A673 (cell line): ENCODE measurements around the gene SLC26A8. TPM values are rescaled to one million over a fixed set of nuclear protein-coding genes. Genes with fewer than 3 reads are reported as not detected.
"Not testable (repeated sequence)": the region's sequence is repeated elsewhere in the genome, so short reads cannot be mapped to it uniquely, and the experiment has no call there.

Source experiments
- BruUV-seq: library from RNA; stranded (reverse); fragments of 400-500 nt; replicated peaks from 2 replicates; lab custom pipeline; 2021; lab: Mats Ljungman, UMichigan
- CTCF ChIA-PET: fragments of 300-600 bp; sonication (Branson Sonifier 250); formaldehyde crosslinking; loops from one replicate; lab custom pipeline; 2022; ENCODE audit warnings: antibody characterized with exemption; lab: Charles Lee
- POLR2A ChIA-PET: fragments of 300-600 bp; sonication (Branson Sonifier 250); formaldehyde crosslinking; loops from one replicate; lab custom pipeline; 2022; ENCODE audit warnings: antibody characterized with exemption; ENCODE audit not compliant: low non-redundant PET; lab: Charles Lee
- DNase-seq: peaks from one replicate; pipeline ENCODE4 v3.0.0-alpha.2; 2015; ENCODE audit warnings: low spot score
- H3K27ac ChIP-seq: fragments of 200-600 bp; sonication (generic); 2 replicates; pipeline ENCODE4 v1.5.1; 2016; ENCODE audit warnings: mixed run types, low read depth, mild to moderate bottlenecking, mixed read lengths, antibody characterized with exemption, low read length; ENCODE audit not compliant: poor library complexity, severe bottlenecking
- H3K27me3 ChIP-seq: fragments of 200-600 bp; sonication (generic); replicated peaks from 2 replicates; pipeline ENCODE4 v1.6.1; 2017; ENCODE audit warnings: mixed run types, low read depth, mild to moderate bottlenecking, mixed read lengths, antibody characterized with exemption, low read length; ENCODE audit not compliant: insufficient read depth, poor library complexity
- H3K36me3 ChIP-seq: fragments of 200-600 bp; sonication (generic); 2 replicates; pipeline ENCODE4 v1.6.1; 2016; ENCODE audit warnings: mixed run types, mild to moderate bottlenecking, mixed read lengths, antibody characterized with exemption, low read length; ENCODE audit not compliant: insufficient read depth, poor library complexity, severe bottlenecking
- H3K4me1 ChIP-seq: fragments of 200-600 bp; sonication (generic); 2 replicates; pipeline ENCODE4 v1.6.1; 2017; ENCODE audit warnings: mixed run types, mild to moderate bottlenecking, mixed read lengths, antibody characterized with exemption, low read length; ENCODE audit not compliant: insufficient read depth, poor library complexity, severe bottlenecking
- H3K4me3 ChIP-seq: fragments of 200-600 bp; sonication (generic); 2 replicates; pipeline ENCODE4 v1.5.1; 2016; ENCODE audit warnings: low read depth, mixed run types, mild to moderate bottlenecking, mixed read lengths, low read length; ENCODE audit not compliant: poor library complexity, severe bottlenecking
- H3K9me3 ChIP-seq: fragments of 200-600 bp; sonication (generic); 2 replicates; pipeline ENCODE4 v1.6.1; 2016; ENCODE audit warnings: mixed run types, low read depth, mild to moderate bottlenecking, mixed read lengths, antibody characterized with exemption, low read length; ENCODE audit not compliant: poor library complexity, severe bottlenecking
- CTCF ChIP-seq: fragments of 300-800, 200-600 bp; sonication (generic); conservative IDR thresholded peaks from 2 replicates; pipeline ENCODE4 v1.5.1; 2017; ENCODE audit warnings: low read depth, mild to moderate bottlenecking, antibody characterized with exemption, low read length, moderate library complexity, mixed read lengths
- EZH2 ChIP-seq: fragments of 200-600 bp; sonication (generic); IDR thresholded peaks from 2 replicates; pipeline ENCODE4 v1.6.1; 2017; ENCODE audit warnings: borderline replicate concordance, low read depth, mild to moderate bottlenecking, mixed read lengths, antibody characterized with exemption, low read length; ENCODE audit not compliant: poor library complexity, severe bottlenecking
- intact Hi-C: fragments of 100-400 bp; cut with micrococcal nuclease; formaldehyde crosslinking; loops from one replicate; pipeline ENCODE4 v1.10.0; 2022; ENCODE audit not compliant: unreplicated experiment
- total RNA-seq: library from RNA; stranded (reverse); gene quantifications from 2 replicates; pipeline ENCODE4 v1.2.3, GENCODE V29; 2021

SLC26A8 gene
- total RNA-seq, 1 experiment from 2014 or later = not detected

DNA sequence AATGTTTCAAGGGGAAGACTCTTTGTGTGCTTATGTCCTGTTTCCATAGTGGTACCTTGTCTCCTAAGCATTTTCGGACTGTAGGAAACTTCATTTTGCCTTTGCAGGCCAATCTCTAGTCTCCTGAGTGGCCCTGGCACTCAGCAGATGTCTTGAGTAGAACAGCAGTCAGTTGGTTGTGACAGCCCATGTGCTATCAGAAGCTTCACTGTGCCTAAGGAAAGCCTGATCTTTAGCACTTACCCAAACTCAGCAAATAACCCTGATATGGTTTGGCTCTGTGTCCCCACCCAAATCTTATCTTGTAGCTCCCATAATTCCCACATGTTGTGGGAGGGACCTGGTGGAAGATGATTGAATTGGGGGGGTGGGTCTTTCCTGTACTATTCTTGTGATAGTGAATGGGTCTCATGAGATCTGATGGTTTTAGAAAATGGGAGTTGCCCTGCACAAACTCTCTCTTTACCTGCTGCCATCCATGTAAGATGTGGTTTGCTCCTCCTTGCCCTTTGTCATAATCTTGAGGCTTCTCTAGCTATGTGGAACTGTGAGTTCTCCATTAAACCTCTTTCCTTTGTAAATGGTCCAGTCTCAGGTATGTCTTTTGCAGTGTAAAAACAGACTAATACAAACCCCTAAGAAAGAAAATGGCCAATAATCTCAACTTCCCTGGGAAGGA, 87.6 kb downstream of the SLC26A8 start:
- DNase-seq = no peak
- no peaks in the 10 kb centered on the region for H3K4me1 ChIP-seq
- POLR2A ChIA-PET = no interaction called here
- no peaks in the 10 kb centered on the region for H3K9me3 ChIP-seq
- H3K27me3 ChIP-seq = no peaks in the 10 kb centered on the region
- H3K36me3 ChIP-seq = no peaks in the 10 kb centered on the region
- no TSS peak for BruUV-seq
- no peak for TF ChIP-seq CTCF
- no peak for TF ChIP-seq EZH2
- H3K4me3 ChIP-seq = no peak overlapping the region
- intact Hi-C loops = no loop called here
- CTCF ChIA-PET = no interaction called here
- H3K27ac ChIP-seq = no peak overlapping the region

GRCh38 chr6:35935469-35935868, 89.0 kb downstream of the SLC26A8 start:
- intact Hi-C loops = no loop called here
- H3K9me3 ChIP-seq = no peaks in the 10 kb centered on the region
- no peak overlapping the region for H3K4me3 ChIP-seq
- CTCF ChIA-PET = no interaction called here
- DNase-seq = no peak
- no peak for TF ChIP-seq CTCF
- TF ChIP-seq EZH2 = no peak
- POLR2A ChIA-PET = no interaction called here
- no peaks in the 10 kb centered on the region for H3K4me1 ChIP-seq
- H3K36me3 ChIP-seq = no peaks in the 10 kb centered on the region
- no peak overlapping the region for H3K27ac ChIP-seq
- BruUV-seq = no TSS peak
- no peaks in the 10 kb centered on the region for H3K27me3 ChIP-seq

DNA sequence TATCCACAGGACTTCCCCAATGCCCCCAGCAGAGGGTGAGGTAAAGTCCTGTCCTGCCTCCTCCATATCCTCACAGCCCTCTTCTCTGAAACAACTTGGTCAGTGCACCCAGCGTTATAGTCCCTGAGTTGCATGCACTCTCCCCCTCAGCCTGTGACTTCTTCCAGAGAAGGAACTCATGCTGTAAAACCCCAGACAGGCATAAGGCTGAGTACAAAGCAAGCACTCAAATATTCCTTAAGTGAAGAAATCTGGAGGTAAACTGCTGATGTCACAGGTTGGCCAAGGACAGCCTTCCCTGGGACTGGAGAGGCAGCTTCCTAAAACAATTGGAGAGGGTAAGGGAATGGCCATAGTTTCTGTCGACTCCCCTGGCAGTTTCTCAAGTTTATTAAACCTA, 90.6 kb downstream of the SLC26A8 start:
- H3K9me3 ChIP-seq = no peaks in the 10 kb centered on the region
- POLR2A ChIA-PET = no interaction called here
- no TSS peak for BruUV-seq
- intact Hi-C loops = no loop called here
- H3K27ac ChIP-seq = no peak overlapping the region
- no peaks in the 10 kb centered on the region for H3K4me1 ChIP-seq
- H3K4me3 ChIP-seq = no peak overlapping the region
- no peak for TF ChIP-seq CTCF
- TF ChIP-seq EZH2 = no peak
- H3K27me3 ChIP-seq = no peaks in the 10 kb centered on the region
- no peak for DNase-seq
- CTCF ChIA-PET = no interaction called here
- H3K36me3 ChIP-seq = no peaks in the 10 kb centered on the region

- intact Hi-C loops, H3K27ac ChIP-seq, POLR2A ChIA-PET, H3K27me3 ChIP-seq, H3K9me3 ChIP-seq, H3K4me3 ChIP-seq, H3K4me1 ChIP-seq, DNase-seq, CTCF ChIA-PET, H3K36me3 ChIP-seq, BruUV-seq: not testable (repeated sequence)
These were observed 92.6 kb downstream of the SLC26A8 start for GRCh38 chr6:35931873-35932272.
